Effector CD8-positive, alpha-beta T cell (primary cell): ENCODE results near the gene RAD51B.
"Not testable (repeated sequence)": the region's sequence is repeated elsewhere in the genome, so short reads cannot be mapped to it uniquely, and the experiment has no call there.

ENCODE experiments used
- DNase-seq: peaks from one replicate; lab custom pipeline; 2025; lab: John Stamatoyannopoulos, UW

Gene RAD51B

DNA sequence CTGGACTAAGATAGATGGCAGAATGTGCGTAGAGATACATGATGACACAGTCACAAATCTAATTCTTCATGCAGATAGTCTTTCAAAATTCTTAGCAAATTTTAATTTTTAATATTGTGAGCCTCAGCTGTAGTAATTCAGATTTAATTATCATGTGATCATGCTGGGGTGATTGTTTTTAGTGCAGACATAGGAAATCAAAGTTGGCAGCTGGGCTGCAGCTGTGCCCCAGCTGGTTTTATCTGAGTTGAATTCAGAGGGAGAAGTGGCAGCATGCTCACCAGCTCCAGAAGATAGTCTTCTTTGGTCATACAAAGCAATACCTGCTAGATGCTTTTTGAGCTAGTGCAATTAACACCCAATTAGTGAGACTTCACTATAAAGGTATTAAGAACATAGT, 292.9 kb downstream of the RAD51B start:
- no peak for DNase-seq

DNA sequence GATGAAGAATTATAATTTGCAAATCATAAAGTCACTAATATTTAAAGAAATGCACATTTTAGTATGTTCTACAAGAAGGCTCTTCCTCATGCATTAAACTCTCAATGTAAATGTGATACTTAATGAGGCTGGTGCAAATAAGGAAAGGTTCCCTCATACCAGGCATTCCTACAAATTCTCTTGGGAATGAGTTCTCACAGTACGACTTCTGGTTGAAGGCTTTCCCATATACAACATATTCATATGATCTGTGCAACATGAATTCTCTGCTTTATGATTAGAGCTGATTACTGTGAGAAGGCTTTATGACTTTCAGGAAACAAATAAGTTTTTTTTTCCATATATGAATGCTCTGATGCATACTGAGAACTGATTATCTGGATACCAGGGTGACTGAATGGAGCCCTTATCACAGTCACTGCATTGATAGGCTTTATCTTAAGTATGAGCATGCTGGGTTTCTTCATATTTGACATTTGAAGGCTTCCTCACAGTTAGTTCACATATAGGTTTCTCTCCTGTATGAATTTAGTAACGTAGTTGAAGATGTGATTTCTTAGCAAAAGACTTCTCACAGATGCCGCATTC, 293.9 kb downstream of the RAD51B start:
- DNase-seq, result no peak

DNA sequence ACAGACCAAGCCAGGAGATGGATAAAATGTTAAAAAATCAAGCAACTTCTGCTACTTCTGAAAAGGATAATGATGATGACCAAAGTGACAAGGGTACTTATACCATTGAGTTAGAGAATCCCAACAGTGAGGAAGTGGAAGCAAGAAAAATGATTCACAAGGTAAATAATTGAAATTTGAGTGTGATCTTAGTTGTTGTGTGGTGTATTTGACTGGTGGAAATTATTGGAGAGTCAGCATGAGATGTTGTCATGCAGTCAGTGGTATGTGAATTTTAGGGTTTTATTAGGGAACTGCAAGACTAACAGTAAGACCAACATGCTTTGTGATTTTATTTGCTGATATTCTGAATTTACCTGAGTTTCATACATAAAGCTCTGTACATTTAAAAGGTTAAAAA, 296.4 kb downstream of the RAD51B start:
- DNase-seq, result not testable (repeated sequence)

DNA sequence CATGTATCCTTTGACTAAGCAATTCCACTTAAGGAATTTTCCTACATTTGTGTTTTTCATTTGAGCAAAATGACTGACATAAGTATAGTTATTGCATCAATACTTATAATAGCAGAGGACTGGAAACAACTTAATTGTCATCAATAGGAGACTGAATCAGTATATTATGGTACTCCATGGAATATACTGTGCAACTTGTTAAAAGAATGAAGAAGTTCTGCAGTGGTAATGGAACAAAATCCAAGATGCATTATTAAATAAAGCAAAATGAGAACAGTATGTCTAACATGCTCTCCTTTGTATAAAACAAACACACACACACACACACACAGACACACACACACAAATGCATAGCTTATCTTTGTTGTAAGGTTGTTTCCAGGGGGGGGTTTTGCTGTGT, 303.1 kb downstream of the RAD51B start:
- no peak for DNase-seq

DNA sequence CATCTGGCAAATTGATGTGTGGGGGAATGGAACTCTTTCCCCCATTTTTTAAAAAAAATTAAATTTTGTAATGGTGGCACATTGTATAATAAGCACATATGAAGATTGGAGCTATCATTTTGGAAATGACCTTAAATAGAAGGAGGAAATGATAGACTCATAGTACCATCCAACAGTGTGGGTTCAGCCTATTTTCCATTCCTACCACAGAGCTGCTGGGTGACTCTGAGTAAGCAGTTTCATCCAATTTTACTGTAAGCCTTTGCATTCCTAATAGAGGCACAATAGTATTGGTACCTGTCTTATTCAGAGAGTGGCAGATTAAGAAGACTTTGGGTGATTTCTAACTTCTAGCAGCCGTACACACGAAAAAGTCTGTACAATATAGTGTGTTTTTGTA, 304.5 kb downstream of the RAD51B start:
- DNase-seq, result no peak

DNA sequence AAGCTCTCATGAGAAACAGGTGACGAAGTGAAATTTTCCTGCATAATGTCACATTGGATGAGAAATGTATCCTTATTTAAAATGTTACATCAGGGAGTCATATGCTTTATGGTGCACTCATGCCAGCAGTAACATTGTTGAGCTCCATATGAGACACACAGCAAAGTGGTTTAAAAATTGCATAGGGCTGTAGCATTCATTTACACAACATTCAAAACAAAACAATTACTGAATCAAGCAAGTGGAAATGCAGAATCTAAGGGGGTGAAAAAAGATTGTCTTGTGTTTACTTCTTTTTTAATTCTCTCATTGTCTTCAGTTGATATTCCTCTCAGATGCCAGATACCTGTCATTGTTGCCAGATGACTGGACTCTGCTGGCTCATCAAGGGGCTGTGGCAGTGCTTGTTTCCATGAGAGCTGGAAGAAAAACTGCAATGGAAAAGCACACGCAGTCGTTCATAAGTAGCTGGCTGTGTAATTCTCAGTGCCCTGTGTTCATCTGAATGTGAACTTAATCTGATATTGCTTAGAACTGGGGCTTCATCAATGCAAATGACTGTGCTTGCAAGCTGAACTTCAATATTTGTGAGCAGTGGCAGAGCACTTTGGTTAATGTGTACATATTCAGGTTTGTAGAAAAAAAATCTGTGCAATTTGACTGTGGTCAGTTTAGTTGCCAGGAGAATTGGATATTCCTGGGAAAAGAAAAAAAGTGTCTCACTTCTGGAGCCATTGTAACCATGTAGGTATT, 305.6 kb downstream of the RAD51B start:
- DNase-seq, result no peak

DNA sequence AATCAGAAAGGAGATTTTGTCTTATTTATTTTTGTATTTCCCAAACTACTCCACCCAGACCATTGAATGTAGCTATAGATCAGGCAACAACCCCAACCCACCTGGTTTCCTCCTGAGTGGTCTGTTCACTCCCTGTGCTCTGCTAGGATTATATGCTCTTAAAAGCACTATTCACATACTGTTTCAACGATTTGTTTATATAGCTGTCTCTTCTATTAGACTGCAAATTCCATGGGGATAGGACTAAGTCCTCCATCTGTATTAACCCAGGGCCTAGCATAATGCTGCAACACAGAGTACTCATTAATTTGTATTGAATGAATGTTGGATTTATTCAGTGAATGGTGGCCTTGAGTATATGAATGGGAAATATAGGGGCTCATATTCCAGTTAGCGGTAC, 307.6 kb downstream of the RAD51B start:
- DNase-seq, result no peak

DNA sequence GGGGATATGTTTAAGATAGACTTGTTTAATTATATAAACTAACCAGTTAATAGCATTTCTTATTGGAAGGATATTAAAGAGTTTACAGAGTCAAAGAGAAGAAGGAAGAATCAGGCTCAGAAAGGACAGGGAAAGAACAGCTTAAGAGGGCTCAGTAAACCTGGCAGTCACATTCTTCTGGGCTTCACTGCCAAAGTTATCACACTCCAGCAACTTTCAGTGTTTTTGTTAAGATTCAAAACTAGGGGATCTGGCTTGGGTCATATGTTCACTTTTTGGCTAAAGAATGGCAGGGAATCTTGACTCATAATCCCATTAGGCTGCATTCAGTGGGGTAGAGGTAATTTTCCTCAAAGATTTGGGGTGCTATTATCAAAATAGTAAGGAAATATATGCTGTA, 312.3 kb downstream of the RAD51B start:
- no peak for DNase-seq

DNA sequence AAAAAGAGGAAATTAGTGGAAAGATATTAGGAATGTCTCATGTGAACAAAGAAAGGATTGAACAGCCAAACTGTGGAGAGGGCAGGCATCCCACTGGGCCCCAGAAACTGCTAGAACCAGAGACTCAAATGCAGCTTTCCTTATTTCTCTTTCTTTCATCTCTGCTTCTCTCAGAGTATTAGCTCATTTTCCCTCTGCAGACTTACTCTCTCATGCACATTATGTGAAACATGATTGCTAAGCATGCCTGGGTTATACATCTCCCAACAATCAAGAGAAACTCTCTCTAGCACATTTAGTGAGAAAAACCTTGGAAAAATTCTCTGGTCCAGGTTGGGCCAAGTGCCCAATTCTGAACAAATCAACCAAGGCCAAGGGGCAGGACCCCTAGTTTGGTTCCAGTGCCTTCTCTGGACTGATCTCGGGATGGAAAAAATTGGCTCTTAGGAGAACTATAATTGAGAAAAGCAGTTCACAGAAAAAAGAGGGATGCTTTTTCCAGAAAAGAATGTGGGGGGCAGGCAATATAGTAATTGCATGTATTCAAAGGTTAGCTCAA, 313.1 kb downstream of the RAD51B start:
- DNase-seq, result no peak

DNA sequence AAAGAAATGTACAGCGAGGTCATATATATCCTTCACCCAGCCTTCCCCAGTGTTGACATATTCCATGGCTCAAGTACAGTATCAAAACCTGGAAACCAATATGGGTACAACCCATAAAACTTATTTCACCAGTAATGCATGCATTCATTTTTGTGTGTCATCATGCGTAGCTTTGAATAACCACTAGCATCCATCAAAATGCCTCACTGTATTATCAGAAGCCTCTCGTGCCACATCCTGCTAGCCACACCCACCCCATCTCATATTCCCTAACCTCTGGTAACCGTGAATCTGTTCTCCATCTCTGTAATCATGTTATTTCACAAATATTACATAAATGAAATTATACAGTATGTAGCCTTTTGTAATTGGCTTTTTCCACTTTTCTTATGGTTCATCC, 314.3 kb downstream of the RAD51B start:
- no peak for DNase-seq

DNA sequence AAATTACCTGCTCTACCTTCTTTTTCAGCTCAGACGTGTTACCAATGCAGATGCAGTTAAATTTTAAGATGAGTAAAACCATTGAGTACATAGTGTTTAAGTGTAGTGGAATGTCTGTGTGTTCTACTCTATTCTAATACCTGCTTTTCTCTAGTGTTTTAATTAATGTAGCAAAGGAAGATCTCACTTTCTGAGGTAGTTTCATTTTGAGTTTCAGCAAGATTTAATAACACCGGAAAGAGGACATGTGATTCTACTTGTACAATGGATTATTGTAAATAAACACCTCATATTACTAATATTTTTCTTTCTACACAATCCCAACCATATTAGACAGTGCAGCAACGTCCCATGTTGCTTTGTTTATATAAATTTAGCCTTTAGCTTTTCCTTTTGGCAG, 315.4 kb downstream of the RAD51B start:
- no peak for DNase-seq

DNA sequence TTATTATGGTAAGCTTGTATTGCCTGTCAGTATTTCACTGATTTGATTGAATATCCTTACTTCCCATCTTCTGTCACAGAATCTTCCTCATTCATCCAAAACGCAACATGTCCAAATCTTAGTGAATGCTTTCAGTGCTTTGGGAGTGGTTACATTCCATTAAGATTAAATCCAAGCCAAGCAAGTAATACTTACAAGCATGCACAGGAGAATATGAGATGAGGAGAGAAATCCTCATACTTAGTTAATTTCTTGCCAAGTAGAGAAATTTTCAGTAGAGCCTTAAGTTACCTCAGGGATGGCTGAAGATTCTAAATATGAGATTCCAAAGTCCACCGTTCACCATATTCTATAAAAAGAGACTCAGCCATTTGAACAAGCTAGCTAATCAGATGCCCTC, 316.0 kb downstream of the RAD51B start:
- DNase-seq, result no peak

DNA sequence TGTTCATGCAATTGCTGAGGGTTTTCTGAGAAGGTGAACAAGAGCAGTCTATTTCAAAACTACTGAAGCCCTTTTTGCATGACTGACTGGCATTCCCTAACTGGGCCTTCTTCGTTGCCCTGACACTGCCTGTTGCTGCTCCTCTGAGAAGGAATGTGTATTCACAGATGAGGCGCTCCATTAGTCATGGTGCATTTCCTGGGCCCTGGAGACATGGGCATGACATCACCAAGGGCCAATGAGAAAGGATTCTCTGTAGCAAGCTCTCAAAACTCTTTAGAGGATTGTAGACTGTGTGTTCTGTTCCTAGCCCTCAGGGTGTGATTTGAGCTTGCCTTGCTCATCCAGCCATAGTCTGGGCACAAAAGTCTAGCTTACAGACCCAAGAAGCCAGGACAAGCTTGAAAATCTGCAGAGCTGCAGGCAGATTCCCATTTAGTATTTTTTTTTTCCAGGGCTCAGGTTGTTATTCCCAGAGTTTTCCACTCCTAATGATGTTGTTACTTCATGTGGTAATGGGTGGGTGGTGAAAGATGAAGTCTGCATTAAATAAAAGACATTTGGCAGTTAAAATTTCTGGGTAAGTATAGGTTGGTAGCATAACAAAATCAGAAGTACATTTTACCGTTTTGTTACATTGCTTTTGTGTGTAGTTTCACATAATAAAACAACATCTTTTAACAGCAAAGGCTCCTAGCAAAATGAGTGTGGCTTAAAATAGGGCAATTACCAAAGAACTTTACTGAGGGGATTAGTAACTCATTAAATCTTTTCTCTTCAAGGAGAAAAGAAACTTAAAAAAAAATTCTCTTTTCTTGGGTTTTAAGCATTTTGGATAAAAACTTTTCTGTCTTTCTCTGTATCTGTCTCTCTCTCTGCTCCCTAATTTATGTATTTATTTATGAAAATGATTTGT, 318.4 kb downstream of the RAD51B start:
- DNase-seq, result no peak

DNA sequence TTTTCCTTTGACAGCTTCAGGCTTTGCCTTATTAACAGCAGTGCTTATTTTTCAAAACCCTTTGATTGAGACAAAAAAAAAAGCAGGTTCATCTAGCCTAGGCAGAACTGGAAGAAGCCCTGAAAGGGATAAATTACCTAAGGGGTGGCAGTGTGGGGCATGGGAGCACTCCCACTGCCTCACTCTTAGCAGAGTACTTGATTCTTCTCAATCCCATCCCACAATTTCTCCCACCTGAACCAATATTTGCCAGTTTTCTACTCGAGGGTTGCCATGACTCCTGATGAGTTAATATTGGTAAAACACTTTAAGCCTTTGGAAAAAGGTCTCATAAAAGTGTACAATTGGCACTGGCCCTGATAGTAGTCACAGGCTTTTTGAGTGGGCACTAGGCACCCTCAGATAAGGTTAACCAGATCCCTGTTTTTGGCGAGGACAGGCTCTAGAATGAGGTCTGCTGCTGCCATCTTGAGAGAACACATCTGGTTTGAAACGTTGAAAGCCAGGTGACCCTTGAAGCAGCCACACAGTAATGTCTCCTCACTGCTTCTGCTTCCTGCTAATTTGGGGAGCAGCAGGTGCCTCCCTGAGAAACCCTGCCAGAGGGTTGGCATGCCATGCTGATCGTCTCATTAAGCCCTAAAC, 320.0 kb downstream of the RAD51B start:
- no peak for DNase-seq

DNA sequence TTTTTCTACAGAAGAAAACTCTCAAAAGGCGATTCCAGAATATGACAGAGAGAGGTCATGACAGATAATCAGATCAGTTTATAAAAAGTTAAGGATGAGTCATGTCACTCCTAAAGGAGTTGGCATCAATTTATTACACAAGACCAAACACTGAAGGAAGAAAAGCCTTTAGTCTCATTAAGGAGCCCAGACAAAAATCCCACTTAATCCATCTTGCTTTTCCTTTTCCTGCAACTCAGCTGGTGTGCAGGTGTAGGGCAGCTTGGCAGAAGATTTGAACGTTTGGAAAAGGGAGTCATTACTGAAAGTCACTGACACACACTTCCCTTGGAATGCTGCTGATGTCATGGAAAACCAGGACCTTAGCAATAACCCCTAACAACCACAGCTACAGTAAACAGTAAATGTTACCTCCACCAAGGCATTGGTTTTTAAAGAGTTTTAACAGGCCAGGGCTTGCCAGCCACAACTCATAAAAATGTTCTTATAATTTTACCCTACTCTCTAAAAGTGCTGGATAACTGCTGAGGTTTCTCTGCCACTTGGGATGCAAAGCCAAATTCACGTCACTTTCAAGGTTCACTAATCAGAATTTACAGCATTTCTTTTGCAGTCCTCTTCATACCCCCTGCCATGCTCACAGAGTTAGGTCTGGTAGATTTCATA, 320.6 kb downstream of the RAD51B start:
- DNase-seq, result no peak

DNA sequence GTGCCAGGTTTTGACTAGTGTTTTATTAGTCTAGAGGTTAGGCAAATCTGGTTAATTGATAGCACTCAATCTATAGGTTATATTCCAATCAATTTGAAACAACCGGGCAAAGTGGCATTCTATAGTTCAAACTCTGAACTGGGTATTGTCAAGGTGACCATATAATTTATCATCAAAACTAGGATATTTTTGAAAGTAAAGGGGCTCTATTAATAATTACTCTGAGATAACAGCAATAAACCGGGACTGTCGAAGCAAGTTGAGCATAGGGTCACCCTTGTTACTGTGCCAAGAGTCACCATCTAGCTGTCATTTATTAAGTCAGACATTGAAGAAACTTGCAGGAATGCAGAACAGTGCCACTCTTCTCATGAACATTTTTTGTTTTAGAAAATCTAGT, 321.2 kb downstream of the RAD51B start:
- DNase-seq, result no peak

DNA sequence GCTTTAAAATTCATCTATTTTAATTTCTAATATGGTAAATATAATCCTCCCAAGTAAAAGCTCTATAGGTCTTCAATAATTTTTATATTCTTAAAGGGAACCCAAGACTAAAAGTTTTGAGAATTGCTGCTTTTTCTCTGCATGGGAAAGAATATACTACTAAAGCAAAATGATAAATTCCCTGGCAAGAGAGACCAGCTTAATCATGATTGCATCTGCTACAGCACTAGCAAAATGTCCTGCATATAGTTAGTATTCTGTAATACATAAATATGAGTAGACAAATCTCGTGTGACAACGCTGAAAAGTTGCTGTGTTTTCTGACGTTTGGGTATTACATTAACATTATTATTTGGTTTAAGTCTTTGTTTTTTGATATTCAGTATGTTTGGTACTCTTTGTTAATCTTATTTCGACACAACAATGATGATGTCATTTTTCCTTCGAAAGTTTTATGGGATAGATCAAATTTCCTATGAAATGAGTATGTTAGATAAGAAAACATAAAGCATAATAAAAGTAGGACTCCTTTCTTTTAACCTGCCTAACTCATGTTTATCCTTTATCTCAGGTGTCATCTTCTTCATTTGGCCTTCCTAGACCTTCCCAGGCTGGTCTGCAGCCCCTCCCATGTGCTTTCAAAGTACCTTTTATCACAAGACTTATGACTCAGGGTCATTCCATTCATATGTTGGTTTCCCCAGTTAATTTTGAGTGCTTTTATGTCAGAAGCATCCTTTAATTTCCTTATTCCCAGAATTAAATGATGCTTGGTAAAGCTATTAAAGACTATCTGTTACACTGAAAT, 321.9 kb downstream of the RAD51B start:
- DNase-seq, result no peak

DNA sequence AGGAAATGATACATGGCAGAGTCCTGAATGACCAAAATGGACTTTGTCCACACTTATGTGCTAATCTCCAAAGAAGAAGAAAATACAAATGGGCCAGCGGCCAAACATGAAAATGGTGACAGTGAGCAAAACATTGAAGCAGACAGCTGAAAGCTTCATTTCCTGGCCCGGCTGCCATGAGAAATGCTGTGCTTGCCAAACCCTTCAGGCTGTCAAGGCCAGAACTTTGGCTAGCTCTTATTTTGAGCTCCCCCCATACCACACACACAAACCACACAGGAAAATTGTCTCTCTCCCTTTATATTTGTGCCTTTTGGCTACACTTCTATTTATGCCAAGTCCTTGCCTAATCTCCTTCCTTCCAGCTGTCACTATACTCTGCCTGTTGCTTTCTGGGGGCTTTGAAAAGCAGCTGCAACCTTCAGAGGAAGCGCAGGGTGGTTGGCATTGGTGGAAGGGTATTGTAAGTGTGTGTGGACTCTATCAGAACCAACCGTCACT, 323.8 kb downstream of the RAD51B start:
- DNase-seq, result no peak

DNA sequence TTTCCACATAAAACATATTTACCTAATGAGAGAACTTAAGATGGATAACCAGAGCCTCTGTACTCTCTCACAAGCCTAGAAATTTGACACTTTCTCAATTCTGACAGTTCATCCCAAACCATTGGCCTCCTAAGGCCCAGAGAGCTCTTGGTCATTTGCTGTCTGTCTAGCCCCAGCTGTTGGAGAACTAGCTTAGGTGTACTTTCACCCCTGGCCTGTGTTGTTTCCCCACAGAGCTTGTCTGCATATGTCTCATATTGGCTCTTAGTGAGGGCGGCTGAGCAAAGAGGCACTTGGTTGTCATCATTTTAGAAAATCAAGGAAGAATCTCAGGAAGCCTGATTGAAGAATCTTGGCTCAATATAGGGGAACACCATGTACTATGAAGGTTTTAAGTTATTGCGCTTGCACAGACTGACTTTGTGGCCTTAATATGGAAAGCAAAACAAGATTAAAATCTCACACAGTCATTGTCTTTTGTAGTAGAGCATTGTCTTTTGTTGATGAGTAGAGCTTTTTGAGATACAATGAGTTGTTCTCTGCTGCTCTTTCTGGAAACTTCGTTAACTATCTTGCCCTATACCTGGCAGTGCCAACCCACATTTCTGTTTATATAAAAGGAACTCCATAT, 324.6 kb downstream of the RAD51B start:
- DNase-seq, result no peak

DNA sequence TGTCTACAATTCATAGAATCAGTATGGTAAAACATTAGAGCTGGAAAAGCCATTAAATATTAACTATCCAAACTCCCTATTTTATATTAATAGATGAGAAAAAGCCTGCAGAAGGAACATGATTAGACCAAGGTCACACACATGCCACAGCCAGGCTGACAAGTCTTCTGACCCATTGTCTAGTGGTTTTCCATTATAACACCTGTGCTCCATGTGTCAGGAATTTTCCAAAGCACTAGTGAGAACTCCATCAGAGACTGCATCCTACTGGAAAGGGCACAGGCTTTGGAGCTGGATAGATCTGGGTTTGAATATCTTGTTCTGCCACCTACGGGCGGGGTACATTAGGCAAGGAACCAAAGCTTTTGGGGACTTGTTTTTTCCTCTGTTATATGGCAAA, 325.5 kb downstream of the RAD51B start:
- no peak for DNase-seq
